ENCODE data around the gene CCDC106. TPM values are rescaled to one million over a fixed set of nuclear protein-coding genes. Genes with fewer than 3 reads are reported as not detected.

The CCDC106 gene
- total and polyA plus RNA-seq, 2 of the 4 experiments (the other 2 are of a cell fraction), result 2.3 to 13.6 TPM

DNA sequence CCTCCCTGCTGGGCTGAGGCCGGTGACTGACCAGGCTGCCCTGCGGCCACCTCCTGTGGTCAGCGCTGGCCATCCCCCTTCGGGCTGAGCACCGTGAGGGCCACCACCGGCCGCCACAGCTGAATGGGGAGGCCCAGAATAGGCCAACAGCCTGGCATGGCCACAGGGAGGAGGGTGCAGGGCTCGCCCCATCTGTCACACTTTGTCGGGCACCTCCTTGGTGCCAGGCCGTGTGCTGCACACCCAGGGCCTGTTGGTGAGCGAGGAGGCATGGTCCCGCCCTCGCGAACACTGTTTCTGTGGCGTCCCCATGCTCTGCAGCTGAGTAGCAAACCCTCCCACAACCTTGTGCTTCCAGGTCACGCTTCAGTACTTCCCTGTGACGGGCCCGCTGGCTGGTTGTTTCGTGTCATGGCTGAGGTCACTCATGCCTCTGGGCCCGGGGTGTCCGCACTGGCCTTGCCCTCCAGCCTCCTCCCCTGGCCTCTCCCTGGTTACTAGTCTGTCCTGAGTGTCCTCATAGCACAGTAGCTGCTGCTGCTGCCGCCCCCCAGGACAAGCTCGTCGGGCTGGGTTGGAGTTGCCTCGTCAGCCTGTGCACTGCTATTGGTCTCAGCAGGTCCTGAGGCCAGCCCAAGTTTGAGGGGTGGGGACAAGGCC lies 42.2 kb downstream of the CCDC106 start:
- ATAC-seq (ENCODE audit: low read depth) (no peak), DNase-seq (no peak)
- no peak overlapping the region for H2AK9ac ChIP-seq (replicated peaks; ENCODE audit: low read depth, low read length, poor library complexity)
- H4K5ac ChIP-seq (ENCODE audit: low read depth, low read length), result no peak overlapping the region
- H3K4me2 ChIP-seq (ENCODE audit: low read depth, low read length), result no peak overlapping the region
- no peak overlapping the region for H2AK5ac ChIP-seq (ENCODE audit: low read depth, low read length)
- in situ Hi-C loops (cut with MboI; ENCODE audit: low sequenced_read_pairs) (loop anchor here (25.0 kb wide), 1 partner anchor 447 kb away; the partner anchor contains the start of gene ZNF444), intact Hi-C loops (cut with micrococcal nuclease) (no loop called here), dilution Hi-C loops (cut with HindIII; ENCODE audit: low sequenced_read_pairs, unreplicated experiment) (no loop called here)
- H4K20me1 ChIP-seq (ENCODE audit: insufficient read depth, low read length), result peaks cover 31% of the 10 kb centered on the region
- no peak overlapping the region for H3K9ac ChIP-seq (ENCODE audit: low read depth, low read length)
- no peaks in the 10 kb centered on the region for H3K9me3 ChIP-seq (ENCODE audit: control insufficient read depth, insufficient read depth, low read length)
- no peak overlapping the region for H3K23ac ChIP-seq (ENCODE audit: low read depth, low read length)
- no peak overlapping the region for H3K56ac ChIP-seq (ENCODE audit: extremely low read depth, insufficient read depth, low read length)
- POLR2A ChIA-PET (ENCODE audit: unreplicated experiment), result no interaction called here
- CTCF ChIA-PET, result no interaction called here
- H3K9me1 ChIP-seq (ENCODE audit: insufficient read depth, low read length), result no peaks in the 10 kb centered on the region
- H2AFZ ChIP-seq (replicated peaks; ENCODE audit: low read length, poor library complexity), result no peak overlapping the region
- no peak overlapping the region for H2BK5ac ChIP-seq (ENCODE audit: low read depth, low read length, poor library complexity, severe bottlenecking)
- no TSS peak for BruUV-seq (replicated peaks)
- H2BK120ac ChIP-seq (ENCODE audit: low read depth, low read length), result no peak overlapping the region
- TF ChIP-seq MAZ (IDR thresholded peaks at IDR 0.05; ENCODE audit: borderline replicate concordance, low read depth, low read length), result no peak
- no peak for TF ChIP-seq RCOR1 (IDR thresholded peaks at IDR 0.05; ENCODE audit: insufficient replicate concordance, low read length)
- TF ChIP-seq, protein P1, sequence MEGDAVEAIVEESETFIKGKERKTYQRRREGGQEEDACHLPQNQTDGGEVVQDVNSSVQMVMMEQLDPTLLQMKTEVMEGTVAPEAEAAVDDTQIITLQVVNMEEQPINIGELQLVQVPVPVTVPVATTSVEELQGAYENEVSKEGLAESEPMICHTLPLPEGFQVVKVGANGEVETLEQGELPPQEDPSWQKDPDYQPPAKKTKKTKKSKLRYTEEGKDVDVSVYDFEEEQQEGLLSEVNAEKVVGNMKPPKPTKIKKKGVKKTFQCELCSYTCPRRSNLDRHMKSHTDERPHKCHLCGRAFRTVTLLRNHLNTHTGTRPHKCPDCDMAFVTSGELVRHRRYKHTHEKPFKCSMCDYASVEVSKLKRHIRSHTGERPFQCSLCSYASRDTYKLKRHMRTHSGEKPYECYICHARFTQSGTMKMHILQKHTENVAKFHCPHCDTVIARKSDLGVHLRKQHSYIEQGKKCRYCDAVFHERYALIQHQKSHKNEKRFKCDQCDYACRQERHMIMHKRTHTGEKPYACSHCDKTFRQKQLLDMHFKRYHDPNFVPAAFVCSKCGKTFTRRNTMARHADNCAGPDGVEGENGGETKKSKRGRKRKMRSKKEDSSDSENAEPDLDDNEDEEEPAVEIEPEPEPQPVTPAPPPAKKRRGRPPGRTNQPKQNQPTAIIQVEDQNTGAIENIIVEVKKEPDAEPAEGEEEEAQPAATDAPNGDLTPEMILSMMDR (conservative IDR thresholded peaks at IDR 0.05; ENCODE audit: low read depth, low read length), result no peak
- no peak for TF ChIP-seq RFX5 (IDR thresholded peaks at IDR 0.05; ENCODE audit: low read depth, low read length)
- no peak for TF ChIP-seq NFE2L2 (IDR thresholded peaks at IDR 0.05; ENCODE audit: low read depth, low read length)
- no peak for TF ChIP-seq BHLHE40 (IDR thresholded peaks at IDR 0.05; ENCODE audit: low read depth, low read length)
- TF ChIP-seq MAFK (IDR thresholded peaks at IDR 0.05; ENCODE audit: low read depth, low read length), result no peak
- TF ChIP-seq CHD1 (IDR thresholded peaks at IDR 0.05; ENCODE audit: low read depth, low read length), result no peak
- no peak for TF ChIP-seq RAD21 (IDR thresholded peaks at IDR 0.05; ENCODE audit: low read length)
- no peak for TF ChIP-seq SMC3 (IDR thresholded peaks at IDR 0.05; ENCODE audit: low read depth, low read length)
- TF ChIP-seq ELK1 (IDR thresholded peaks at IDR 0.05; ENCODE audit: borderline replicate concordance, low read depth, low read length), result no peak
- H2BK20ac ChIP-seq (ENCODE audit: low read depth, low read length), result no peak overlapping the region
- 98% methylated on average over 8 of the region's 25 CpGs; no CpG with 5 or more reads in 1 of the 2 experiments for WGBS, 2 experiments (ENCODE audit: extremely low coverage in 2 of 2, insufficient read length in 1 of 2)
- no peak overlapping the region for H3K4ac ChIP-seq (ENCODE audit: low read depth, low read length)
- H4K8ac ChIP-seq (ENCODE audit: low read depth in 2 of 2, low read length in 2 of 2), result no peak overlapping the region
- H3K79me1 ChIP-seq (ENCODE audit: low read depth in 1 of 2, low read length in 2 of 2), result peaks cover 9 to 24% of the 10 kb centered on the region in 2 experiments; a peak in 2 of 4 replicates
- H3K18ac ChIP-seq (ENCODE audit: low read depth, low read length), result no peak overlapping the region
- no peak overlapping the region for H2BK15ac ChIP-seq (ENCODE audit: low read depth, low read length)
- H3K27me3 ChIP-seq (ENCODE audit: control insufficient read depth, insufficient read depth, low read length), result no peaks in the 10 kb centered on the region
- no peaks in the 10 kb centered on the region for H3K4me1 ChIP-seq (ENCODE audit: control insufficient read depth, insufficient read depth, low read length)
- no peak overlapping the region for H3K4me3 ChIP-seq (ENCODE audit: insufficient read depth, low read depth, low read length)
- peaks cover 71% of the 10 kb centered on the region for H3K36me3 ChIP-seq (ENCODE audit: control insufficient read depth, insufficient read depth, low read length)
- H3K14ac ChIP-seq (replicated peaks; ENCODE audit: low read depth, low read length), result no peak overlapping the region
- H3K27ac ChIP-seq (ENCODE audit: insufficient read depth, low read length), result no peak overlapping the region
- H4K91ac ChIP-seq (ENCODE audit: insufficient read depth, low read depth, low read length), result no peak overlapping the region

Data from IMR-90 (cell line).